Activated T-cell treated with anti-CD3 and anti-CD28 coated beads for 1 hour (primary cell): ENCODE data around the gene DNASE1L3.
"Not testable (repeated sequence)": the region's sequence is repeated elsewhere in the genome, so short reads cannot be mapped to it uniquely, and the experiment has no call there.

ENCODE experiments used
- DNase-seq: peaks from one replicate; pipeline ENCODE4 v3.0.0-alpha.2; 2020; ENCODE audit warnings: low read depth

Gene DNASE1L3, protein sequence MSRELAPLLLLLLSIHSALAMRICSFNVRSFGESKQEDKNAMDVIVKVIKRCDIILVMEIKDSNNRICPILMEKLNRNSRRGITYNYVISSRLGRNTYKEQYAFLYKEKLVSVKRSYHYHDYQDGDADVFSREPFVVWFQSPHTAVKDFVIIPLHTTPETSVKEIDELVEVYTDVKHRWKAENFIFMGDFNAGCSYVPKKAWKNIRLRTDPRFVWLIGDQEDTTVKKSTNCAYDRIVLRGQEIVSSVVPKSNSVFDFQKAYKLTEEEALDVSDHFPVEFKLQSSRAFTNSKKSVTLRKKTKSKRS

DNA sequence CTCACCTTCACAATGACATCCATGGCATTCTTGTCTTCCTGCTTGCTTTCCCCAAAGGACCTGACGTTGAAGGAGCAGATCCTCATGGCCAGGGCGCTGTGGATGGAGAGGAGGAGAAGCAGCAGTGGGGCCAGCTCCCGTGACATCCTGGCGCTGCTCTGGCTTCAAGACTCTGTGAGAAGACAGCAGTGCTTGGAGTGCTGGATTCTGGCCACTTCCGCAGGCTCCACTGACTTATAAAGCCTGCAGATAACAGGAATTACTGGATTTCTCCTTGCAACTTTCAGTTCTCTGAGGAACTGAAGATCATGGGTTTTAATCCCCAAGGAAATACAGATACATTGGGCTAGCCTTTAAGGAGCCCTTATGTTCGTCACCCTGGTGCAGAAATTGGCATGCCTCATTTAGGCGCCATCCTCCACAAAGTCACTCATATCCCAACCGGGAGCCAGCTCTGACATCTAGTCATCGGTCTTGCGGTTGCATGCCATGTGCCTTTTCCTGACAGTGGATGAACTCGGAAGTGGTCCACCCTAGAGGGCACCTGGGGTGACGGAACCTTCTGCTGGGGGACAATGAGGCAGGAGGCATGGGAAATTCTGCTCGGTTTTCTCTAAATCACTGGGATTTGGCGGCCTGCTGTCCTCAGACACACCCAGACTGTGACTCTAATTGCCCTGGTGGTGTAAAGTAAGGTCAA is at the start of gene DNASE1L3:
Gene DNASE1L3, minus strand, starts transcription at position 212 of the 700 bp plus-strand sequence. Its CDS starts 66 bp downstream, at position 146.
- no peak for DNase-seq

DNA sequence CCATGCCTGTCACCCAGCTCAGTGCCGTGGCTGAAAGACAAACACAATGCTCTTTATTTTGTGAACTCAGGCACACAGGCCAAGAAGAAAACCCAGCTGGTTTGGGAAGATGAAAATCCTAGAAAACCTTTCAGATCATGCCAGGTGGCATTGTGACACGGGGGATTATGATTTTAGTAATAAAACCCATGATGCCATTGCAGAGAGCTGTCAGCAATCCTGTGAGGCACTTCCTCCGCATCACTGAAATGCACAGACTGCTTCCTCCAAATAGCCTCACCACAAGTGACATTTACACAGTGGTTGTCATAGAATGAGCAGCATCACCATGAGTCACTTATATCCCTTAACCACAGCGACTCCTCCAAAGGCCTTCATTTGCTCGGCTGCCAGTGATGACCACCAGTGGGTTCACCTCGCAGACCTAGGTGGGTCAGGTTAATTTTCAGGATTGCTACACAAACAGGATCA is 49.5 kb upstream of the DNASE1L3 start:
- no peak for DNase-seq

DNA sequence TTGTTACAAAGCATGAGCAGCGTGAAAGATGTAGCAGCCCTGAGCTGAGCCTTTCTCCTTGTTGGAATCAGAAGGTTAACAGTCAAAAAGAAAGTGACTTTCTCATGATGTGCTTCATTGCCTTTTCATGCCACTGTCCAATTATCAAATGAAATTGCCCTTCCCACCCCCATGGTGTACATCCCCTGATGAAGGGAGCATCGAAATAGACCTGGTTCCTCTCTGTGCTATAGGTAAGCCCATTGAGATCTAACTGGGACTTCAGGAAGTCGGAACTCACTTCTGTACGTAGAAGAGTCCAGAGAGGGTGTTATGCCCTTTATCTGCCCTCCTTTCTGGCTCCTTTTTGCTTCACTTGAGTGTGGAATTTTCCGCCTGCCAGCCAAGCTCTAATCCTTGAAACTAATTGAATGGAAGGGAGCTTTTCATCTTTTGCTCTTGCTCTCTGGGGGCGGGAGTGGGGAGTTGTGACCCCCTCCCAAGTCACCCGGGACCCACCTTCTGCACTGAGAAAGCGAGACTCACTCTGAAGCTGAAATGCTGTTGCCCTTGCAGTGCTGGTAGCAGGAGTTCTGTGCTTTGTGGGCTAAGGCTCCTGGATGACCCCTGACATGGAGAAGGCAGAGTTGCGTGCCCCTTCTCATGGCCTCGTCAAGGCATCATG is 47.8 kb upstream of the DNASE1L3 start:
- DNase-seq = no peak

DNA sequence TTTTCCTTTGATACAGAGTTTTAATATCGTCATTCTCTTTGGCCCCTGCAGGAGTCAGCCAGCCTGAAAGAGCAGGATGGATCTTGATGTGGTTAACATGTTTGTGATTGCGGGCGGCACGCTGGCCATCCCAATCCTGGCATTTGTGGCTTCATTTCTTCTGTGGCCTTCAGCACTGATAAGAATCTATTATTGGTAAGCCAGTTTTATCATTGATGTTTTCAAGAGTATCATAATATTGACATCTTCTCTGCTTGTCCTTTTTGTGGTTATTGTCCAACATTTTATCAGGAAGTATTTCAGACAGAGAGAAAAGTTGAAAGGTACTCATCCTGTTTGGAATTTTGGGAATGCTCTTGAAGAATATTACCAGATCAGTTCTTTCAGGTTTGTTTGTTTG is 45.7 kb upstream of the DNASE1L3 start:
- no peak for DNase-seq

DNA sequence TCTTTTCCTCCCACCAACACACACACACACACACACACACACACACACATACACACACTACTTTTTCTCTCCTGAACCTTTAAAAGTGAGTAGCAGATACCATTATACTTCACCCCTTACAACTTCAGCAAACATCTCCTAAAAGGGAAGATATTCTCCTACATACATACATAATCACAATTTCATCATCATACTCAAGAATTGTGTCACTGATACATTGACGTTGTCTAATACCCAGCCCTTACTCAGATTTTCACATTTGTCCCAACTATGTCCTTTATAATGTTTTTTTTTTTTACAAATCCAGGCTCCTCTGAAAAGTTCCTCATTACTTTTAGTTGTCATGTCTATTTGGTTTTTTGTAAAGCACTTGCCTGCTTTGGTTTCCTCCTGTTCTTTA is 45.3 kb upstream of the DNASE1L3 start:
- no peak for DNase-seq

DNA sequence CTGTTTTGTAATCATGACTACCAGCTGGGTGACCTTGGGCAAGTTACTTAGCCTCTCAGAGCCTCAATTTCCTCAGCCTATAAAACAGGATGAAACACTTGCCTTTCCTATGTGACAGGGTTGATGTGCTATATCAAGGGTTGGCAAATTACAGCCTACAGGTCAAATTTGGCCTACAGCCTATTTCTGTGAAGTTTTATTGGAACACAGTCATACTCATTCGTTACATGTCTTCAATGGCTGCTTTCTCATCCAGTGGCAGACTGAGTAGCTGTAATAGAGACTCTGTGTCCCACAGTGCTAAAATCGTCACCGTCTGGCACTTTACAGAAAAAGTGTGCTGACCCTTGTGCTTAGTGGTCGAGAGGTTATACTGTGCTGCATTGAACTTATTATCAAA is 43.4 kb upstream of the DNASE1L3 start:
- DNase-seq = no peak

DNA sequence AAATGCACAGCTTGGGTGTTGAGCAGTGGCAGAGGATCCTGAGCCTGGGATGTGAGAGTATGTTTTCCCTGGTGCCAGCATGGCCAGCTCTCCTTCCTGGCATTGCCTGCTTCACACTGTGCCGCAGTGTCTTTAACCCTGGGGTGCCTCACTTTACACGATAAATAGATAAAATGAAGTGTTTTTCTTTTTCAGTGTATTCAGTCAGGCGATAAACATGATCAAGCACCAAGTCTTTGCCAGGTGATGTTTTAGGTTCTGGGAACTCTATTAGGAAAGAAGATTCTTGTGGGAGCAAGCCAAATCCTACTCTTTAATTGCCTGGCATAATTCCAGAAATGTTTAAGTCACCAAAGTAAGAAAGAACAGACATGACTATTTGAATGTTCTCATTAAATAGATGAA is 40.9 kb upstream of the DNASE1L3 start:
- DNase-seq = no peak

DNA sequence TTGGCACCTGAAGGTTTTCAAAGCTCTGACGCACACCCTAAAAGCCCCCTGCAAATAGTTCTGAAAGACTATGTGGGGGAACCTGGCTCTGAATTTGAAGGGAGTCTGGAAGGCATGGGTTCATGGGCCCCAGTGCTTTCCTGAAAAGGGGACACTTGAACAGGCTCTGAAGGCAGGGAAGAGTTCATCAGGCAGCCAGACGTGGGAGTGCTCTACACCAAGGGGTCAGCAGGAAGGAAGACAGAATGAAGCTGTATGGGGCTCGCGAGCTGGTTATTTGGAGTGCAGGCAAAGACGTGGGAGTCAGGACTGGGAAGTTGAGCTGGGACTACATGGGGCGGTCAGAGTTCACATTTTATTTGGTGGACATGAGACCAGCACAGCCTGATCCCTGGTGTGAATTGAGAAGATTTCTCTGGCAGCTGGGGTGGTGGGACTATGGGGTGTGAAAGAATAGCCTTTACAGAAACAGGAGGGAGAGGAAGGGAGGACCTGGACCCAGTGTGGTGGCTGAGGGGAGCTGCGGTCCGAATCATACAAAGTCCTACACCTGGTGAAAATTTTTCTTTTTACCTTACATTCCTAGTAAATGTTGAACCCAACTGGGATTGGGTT is 39.4 kb upstream of the DNASE1L3 start:
- DNase-seq = no peak

DNA sequence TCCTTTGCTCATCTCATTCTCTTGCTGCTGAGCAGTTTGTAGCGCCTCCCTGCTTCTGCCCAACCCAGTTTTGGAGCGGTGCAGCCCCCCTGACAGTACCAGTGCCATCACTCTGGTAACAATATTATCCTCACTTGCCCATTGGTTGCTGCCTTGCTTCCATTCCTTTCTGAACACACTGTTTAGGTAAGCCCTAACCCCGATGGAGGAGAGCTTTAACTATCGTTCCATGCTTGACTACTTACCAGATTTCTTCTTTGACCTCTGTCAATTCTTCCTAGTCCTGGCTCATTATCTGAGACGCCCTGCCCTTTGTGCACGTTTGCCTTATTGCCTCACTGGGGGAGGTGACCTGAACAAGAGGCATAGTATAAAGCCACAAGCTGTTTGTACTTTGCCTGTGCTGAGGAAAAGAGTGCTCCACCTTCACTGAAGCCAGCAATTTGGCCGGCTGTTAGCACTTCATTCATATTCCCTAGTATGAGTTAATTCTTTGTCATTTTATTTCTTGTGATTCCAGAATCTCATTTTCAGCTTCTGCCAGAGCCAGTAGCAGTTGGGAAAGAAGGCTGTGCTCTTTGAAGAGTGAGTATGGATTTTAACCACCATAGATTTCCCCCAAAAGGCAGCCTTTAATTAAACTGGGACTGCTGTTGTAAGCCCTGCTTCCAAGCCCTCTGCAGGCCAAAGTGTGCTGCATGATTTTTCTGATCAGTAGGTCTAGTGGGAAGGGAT is 38.8 kb upstream of the DNASE1L3 start:
- no peak for DNase-seq

DNA sequence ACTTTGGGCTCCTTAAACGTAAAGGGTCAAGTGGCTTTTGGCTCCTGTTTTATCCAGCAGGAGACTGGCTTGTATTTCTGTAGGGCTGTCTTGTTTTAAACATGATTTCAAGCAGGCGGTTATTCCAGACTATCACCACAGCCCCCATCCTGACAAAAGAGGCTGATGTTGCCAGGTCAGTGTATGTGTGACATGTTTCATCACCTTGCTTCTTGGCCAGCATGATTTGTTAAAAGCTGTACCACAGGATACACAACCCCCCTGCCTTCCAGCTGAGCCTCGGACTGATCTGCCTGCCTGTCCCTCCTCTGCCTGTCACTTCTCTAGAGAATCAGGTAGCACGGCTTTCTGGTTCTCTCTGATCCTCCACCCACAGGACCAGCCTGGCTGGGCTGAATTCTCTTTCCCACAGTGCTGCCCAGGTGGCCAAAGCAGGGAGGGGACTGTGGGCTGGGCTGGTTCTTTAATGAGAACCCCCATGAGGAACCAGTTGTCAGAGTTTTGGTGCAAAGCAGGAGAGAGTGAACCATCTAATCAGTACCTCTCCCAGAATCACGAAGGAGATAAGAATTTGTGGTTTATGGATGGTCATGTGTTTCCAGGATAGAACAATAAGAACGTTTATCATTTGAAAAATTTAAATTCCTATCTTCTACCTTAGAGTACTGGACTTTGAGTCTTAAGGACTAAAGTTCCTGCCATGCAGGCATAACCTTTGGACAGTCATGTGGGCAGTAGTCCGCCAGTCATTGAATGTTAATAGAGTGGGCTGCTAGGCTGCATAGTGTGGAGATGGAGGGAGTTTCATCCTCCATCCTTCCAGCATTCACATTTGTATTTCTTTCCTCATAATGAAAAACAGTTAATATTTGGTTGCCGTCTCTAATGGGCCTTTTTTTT is 35.6 kb upstream of the DNASE1L3 start:
- DNase-seq = no peak

DNA sequence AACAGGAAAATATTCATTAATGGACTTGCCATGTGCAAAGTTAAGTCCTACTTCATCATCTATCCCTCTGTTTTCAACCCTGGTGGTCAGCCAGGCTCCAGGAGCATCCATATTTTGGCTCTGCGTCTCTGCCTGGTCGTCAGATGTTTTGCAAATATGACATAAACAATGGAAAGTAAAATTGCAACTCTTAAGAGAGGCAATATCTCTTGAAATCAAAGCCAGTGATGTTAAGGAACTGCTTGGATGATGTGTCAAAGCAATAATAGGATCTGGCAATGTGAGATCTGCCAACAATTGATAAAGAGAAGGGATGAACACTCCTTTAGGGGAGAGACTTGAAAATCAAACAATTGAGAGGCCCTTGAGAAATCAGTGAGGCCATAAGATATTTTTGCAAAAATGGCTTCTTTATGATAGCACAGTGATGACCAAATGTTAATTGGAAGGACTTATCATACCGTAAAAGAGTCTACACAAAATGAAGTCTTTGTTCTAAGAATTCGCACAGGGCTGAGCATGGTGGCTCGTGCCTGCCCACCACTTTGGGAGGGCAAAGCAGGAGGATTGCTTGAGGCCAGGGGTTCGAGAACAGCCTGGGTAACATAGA is 33.3 kb upstream of the DNASE1L3 start:
- no peak for DNase-seq

DNA sequence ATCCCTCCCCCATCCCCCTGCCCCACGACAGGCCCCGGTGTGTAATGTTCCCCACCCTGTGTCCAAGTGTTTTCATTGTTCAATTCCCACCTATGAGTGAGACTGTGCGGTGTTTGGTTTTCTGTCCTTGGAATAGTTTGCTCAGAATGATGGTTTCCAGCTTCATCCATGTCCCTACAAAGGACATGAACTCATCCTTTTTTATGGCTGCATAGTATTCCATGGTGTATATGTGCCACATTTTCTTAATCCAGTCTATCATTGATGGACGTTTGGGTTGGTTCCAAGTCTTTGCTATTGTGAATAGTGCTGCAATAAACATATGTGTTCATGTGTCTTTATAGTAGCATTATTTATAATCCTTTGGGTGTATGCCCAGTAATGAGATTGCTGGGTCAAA is 32.1 kb upstream of the DNASE1L3 start:
- DNase-seq = not testable (repeated sequence)

DNA sequence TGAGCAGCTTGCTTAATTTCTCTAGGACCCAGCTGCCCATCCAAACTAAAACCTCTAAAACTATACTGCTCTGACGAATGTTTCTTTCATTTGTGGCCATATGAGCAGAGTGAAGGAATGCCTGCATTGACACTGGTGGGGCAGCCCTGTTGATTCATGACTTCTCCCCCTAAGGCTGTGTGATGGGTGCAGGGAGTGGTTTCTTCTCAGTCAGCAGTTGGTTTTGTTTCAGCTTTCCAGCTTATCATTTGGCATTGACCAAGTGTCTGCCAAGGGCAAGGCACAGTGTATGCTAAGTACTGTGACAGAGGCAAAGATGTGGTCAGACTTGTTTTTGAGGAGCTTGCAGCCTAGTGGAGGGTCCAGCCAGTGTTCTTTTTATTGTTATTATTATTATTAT is 31.6 kb upstream of the DNASE1L3 start:
- DNase-seq = no peak

DNA sequence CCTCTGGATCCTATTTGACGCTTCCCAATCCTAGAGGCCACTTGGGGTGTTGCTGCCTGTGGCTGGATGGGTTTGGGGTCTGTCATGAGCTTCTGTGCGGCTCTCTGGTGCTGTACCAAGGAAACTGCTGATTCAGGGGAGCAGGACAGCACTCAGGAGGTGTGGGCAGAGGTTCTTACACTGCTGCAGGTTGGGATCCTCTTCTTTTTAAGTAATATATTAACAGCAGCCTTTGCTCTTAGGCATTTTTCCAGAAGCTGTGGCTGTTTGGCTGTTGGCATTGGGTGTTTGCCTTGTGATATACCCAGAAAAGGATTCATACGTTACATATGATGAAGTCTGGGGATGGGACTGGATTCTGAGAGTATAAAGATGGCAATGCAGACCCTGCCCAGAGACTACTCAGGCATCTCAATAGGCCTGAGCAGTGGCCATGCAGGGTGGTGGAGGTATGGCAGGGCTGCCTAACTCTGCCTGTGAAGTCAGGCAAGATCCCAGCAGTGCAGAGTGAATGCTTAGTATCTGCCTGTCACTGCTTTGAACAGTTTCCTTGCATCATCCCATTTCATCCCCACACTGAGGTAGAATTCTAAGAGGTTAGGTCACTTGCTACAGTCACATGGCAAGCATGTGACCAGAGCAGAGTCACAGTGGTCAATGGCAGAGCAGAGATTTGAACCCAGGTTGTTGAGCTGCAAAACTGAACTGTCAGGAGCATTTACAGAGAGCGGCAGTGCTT is 30.7 kb upstream of the DNASE1L3 start:
- no peak for DNase-seq

DNA sequence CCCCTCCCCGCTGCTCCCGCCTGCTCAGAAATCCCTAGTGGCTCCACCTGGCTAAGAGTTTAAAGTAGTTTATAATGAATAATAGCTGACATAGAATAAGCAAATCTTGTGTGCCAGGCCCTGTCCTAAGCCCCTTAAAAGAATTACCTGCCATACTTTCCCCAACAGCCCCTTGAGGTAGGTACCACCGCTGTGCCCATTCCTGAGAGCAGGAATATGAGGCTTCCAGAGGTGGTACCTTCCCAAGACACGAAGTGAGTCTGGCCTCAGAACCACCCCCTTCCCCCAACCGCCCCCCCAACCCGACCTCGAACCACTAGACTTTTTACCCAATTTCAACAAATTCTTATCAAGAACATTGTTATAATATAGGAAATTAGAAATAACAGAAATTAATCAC is 28.1 kb upstream of the DNASE1L3 start:
- DNase-seq = no peak

DNA sequence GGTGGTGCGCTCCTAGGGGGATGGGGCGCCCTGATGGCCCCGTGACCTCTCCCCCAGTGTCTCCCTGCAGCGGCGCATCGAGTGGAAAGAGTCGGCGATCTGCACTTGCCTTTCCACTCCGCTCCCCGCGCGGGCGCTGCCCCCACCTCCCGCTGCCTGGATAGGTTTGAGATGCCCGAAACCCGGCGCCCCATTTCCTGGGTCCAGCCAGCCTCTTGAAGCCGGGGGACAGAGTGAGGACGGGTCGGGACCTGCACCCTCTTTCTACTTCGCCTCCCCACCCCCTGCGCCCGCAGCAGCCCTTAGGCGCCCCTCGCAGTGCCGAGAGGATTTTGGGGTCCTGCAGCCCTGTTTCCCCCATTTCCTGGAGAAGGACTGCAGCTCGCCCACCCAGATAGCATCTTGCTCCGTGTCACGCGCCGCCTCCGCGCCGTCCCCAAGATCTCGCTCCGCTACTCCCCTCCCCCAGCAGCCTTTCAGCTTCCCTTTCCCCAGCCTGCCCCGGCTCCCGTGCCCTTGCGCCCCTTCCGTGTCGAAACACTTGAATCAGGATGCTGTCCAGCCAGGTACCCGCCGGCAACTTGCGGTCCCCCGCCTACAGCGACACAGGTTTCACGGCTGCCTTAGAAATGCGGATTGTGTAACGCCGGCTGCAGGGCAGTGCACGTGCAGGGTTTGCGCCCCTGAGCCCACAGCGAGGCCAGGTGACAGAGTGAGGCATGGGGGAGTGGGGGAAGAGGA is 27.3 kb upstream of the DNASE1L3 start:
- peak; percentile 47 for DNase-seq

DNA sequence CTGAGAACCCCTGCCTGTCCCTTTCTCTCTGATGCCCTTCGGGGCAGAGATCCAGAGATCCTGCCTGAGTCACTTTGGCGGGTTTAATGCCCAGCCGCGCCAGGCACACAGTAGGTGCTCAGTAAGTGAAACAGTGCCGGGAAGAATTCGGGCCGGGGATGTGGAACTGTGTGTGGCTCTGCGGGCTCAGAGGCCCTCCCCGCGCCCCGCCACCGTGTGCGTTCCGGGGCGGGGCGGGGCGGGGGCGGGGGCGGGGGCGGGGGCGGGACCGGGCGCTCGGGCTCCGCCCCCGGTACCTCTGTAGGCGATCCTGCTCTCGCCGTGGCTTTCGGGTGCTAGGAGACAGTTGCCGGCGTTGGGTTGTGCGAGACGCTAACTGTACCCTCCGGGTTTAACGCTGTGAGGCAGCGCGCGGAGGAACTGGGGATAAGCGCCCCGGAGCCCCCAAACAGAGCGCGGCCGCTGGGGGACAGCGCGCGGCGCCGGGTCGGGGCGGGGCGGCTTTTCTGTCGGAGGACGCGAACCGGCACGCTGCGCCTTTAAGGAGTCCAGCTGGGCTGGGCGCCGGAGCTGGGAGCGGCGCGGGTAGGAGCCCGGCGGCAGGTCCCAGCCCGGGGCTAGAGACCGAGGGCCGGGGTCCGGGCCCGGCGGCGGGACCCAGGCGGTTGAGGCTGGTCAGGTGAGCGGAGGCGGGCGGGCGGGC is 26.6 kb upstream of the DNASE1L3 start, which contains the start of gene ABHD6:
Gene ABHD6, plus strand, starts transcription at position 555 of the 703 bp plus-strand sequence. CDS start 18,795 bp downstream, outside the sequence.
- peak; percentile 72 for DNase-seq
